HG02610 (cell line): Measurements from ENCODE around the gene RPF1.
"Not testable (repeated sequence)": the region's sequence is repeated elsewhere in the genome, so short reads cannot be mapped to it uniquely, and the experiment has no call there.

ENCODE experiments used
- ATAC-seq: cut with Tn5 transposase; IDR thresholded peaks from one replicate; pipeline ENCODE4 v1.9.1; 2021; ENCODE audit warnings: mild to moderate bottlenecking, moderate library complexity; ENCODE audit not compliant: unreplicated experiment

The RPF1 gene, protein sequence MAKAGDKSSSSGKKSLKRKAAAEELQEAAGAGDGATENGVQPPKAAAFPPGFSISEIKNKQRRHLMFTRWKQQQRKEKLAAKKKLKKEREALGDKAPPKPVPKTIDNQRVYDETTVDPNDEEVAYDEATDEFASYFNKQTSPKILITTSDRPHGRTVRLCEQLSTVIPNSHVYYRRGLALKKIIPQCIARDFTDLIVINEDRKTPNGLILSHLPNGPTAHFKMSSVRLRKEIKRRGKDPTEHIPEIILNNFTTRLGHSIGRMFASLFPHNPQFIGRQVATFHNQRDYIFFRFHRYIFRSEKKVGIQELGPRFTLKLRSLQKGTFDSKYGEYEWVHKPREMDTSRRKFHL

DNA sequence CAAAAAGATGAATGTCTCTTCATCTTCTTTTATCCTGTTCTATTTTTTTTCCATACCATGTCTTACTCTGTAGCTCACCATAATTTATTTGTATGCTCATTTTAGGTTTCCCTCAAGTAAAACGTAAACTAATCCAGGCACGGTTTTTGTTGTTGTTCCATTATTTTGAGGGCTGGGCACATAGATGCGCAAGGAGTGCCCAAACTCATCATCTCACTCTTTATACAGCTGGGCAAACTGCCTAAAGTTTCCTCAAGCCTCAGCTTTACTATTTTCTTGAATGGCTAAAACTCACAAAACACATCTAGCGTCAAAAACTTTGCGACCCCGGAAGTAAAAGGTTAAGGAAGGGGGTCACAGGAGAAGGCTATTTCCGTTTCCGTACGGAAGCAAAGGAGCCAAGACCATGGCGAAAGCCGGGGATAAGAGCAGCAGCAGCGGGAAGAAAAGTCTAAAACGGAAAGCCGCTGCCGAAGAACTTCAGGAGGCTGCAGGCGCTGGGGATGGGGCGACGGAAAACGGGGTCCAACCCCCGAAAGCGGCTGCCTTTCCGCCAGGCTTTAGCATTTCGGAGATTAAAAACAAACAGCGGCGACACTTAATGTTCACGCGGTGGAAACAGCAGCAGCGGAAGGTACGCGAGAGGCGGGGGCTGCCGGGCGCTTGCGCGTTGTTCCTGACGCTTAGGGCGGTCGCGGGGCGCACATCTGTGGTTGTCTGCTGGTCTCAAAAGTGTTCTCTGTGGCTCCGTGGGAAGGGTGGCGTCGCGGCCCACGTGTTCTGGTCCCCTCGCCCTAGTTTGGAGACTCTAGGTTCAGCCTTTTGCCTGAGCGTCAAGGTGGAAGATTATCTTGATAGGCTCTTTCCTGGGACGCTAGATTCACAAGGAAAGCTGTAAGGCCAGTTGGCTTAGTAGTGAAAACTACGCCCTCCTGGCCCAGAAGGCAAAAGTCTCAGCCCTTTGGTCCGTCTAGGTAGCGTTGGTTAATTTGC is at the start of gene RPF1:
TSS of gene RPF1 (plus strand) at position 391 of the 993 bp plus-strand sequence. CDS start at position 407, 16 bp downstream.
- ATAC-seq = peak; percentile 96

DNA sequence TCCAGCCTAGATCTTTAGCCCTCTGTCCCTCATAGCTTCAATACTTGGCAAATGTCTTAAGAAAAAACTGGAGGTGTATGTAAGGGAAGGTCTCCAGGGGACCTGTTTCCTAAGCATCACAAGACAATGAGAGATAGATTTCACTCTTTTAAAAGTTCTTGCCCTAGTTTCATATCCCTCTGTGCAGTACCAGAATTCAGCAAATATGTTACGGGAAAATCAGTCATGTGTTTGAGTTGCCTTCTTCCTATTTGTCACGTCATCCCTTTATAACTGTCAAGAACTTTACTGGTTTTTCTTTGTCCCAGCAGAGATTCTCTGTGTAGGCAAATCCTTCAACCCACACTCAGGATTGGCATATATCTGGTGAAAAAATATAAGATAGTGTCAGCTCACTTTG is 48.5 kb upstream of the RPF1 start:
- ATAC-seq = no peak

DNA sequence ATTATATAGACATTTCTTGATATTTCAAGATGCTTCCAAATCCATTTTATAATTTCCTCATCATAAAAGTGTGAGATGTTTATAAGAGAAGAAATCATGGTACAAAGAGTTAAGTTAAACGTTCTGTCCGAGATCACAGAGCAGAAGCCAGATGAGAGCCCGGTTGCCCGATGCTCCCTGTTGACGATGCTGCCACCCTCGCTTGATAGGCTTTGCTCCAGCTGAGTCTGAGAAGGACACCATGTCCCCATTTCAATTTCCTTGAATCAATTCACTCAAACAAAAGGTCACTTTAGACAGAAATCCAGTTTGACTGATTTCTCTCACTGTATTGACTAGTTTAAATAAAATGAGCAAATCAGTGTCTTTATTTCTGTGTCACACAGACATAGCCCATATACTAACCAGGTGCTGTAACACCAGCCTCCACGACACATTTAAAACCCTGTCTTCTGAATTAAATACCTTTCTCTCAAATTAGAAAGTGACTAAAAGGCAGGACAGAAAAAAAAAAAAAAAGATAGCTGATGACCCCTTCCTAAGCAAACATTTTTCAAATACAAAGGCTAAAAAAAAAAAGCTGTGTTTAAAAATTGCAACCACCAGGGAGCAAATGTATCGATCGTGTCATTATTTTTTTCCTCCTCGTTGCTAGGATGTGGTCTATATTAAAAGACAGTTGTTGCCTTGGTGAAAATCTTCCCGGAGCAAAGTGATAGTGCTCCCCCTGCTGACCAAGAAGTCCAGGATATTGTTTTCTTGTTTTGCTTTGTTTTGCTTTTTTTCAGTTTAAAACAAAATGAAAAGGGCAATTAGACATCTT is 45.6 kb upstream of the RPF1 start:
- ATAC-seq = peak; percentile 34

DNA sequence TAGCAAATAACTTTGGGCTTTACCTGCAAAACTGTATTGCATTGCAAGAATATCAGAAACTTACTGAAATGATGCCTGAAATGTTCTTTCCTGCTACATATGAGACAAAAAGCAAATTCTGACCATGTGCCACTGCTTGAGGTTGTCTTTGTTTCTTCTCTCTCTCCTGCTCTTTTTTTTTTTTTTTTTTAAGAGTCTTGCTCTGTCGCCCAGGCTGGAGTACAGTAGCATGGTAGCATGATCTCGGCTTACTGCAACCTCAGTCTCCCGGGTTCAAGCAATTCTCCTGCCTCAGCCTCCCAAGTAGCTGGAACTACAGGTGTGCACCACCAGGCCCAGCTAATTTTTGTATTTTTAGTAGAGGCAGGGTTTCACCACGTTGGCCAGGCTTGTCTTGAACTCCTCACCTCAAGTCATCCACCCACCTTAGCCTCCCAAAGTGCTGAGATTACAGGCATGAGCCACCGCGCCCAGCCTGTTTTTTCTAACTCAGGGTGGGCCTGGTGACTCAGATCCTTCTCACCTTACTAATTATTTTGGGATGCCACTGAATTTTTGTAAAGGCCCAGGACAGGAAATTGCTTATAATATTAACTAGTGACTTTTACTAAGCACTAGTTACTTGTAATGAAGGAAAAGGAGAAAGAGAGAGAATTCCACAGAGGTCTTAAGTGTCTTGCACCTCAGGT is 44.8 kb upstream of the RPF1 start:
- ATAC-seq = peak; percentile 4

DNA sequence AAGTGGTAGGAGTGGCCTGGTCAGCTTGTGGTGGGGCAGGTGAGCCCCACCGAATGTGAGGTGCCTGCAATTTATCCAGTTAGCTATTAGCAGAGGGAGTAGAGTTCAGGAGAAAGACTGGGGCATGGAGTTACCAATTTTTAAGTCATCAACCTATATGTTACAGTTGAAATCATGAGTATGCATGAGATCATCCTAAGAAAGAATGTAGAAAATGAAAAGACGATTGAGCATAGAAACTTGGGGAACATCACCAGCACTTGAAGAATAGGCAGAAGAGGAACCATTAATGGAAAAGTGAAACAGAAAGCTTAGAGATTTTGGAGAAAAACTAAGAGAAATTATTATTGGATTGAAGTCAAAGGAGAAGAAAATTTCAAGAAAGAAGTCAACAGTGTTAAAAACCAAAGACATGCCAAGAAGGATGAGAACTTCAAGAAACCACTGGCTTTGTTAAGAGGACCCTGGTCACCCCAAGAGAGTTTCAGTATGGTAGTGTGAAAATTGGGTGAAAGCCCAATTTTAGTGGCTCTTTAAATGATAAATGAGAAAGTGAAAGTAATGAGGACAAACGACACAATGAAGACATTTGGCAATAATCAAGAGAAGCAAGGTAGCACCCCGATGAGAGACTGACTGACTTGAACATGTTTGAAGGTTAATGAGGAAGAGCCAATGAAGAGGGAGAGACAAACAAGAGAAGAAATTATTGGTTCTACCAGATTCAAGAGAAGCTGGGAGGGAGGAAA is 44.1 kb upstream of the RPF1 start:
- ATAC-seq = peak; percentile 46

DNA sequence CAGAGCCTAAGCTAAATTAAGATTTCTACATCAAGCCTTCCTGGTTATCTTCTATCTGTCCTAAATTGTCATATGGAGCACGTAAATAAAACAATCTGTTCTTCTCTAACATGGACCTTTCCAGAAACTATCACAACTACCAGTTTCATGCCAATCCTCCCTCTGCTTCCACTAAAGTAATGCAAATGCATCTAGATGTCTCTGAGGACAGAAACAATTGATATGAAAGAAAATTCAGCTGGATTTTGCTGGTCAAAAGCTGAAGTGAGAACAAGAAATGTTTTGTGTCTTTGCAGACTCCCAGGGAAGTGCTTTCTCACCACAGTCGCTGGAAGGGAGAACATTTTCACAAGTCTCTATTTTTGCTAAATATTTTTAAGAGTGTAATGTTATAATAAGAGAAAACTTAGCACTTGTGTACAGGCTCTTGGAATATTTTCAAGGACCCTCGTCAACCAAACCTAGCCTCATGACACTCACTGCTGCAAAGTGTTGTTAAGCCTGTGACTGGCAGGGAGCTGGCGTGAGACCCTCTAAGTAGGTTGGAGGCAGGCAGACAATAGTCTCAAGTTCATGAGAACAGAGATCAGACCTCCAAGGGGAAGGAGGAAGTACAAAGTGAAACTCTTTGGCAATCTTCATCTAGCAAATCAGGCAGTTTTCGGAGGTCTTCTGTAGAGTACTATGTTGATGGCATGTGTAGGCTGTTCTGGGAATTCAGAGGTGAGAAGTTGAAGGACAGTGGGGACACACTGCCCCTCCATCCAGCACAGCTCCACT is 42.0 kb upstream of the RPF1 start:
- peak; percentile 61 for ATAC-seq

DNA sequence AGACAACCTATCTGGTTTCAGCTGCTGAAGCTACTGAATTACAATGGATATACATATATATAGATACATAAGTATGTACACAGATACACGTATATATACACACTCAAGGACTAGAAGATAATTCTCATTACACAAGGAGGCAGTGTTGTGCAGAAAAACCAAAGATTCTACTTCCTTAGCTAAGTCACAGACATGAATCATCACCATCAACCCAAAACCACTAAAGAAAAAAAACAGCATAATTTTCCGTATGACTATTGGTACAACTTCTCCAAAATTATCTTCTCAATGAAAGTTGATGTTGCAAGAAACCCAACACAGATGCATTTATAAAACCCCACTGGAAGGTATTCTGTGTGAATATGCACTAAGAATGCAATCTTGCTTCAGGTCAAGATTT is 36.8 kb upstream of the RPF1 start:
- ATAC-seq = peak; percentile 97

DNA sequence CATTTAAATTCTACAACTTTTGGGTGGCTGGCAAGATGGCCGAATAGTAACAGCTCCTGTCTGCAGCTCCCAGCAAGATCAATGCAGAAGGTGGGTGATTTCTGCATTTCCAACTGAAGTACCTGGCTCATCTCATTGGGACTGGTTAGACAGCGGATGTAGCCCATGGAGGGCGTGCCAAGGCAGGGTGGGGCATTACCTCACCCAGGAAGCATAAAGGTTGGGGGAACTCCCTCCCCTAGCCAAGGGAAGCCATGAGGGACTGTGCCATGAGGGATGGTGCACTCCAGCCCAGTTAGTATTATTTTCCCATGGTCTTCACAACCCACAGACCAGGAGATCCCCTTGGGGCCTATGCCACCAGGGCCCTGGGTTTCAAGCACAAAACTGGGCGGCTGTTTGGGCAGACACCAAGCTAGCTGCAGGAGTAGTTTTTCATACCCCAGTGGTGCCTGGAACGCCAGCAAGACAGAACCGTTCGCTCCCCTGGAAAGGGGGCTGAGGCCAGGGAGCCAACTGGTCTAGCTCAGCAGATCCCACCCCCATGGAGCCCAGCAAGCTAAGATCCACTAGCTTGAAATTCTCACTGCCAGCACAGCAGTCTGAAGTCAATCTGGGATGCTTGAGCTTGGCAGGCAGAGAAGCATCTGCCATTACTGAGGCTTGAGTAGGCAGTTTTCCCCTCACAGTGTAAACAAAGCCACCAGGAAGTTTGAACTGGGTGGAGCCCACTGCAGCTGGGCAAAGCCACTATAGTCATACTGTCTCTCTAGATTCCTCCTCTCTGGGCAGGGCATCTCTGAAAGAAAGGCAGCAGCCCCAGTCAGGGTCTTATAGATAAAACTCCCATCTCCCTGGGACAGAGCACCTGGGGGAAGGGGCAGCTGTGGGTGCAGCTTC is 36.1 kb upstream of the RPF1 start:
- ATAC-seq = not testable (repeated sequence)

DNA sequence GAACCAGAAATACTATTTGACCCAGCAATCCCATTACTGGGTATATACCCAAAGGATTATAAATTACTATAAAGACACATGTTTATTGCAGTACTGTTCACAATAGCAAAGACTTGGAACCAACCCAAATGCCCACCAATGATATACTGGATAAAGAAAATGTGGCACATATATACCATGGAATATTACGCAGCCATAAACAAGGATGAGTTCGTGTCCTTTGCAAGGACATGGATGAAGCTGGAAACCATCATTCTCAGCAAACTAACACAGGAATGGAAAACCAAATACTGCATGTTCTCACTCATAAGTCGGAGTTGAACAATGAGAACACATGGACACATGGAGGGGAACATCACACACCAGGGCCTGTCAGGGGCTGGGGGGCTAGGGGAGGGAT is 30.4 kb upstream of the RPF1 start:
- not testable (repeated sequence) for ATAC-seq

DNA sequence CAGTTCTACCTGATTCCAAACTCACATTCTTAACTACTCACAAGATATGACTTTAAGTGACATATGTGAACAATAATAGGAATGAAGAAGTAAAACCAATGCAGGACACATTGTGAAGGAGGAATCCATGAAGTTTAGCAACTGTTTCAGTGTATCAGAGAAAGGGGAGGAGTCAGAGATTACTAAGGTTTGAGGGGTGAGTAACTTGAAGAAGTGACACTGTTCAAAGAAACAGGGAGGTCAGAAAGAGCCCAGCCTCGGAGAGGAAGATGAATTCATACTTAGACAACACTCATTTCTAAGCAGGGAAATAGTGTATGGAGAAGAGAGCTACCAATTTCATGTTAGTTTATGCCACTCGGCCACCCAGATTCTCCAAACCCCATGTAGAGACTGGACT is 28.2 kb upstream of the RPF1 start:
- no peak for ATAC-seq

DNA sequence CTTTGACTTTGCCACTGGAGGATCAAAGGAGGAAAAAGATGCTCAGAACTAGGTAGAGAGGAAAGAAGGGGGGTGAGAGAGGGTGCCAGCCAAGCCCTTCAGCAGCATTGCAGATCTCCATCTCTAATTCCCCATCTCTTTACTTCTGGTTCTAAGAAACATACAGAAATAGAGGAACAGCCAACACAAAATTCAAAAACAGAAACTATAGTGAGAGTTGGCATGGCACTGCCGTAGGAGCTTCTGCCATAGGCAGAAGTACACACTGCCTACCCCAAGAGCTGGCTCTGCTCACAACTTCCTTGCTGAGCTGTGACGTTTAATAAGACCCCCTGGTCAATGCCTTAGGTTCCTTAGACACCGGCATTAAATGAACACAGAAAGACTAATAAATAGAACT is 26.6 kb upstream of the RPF1 start:
- no peak for ATAC-seq

DNA sequence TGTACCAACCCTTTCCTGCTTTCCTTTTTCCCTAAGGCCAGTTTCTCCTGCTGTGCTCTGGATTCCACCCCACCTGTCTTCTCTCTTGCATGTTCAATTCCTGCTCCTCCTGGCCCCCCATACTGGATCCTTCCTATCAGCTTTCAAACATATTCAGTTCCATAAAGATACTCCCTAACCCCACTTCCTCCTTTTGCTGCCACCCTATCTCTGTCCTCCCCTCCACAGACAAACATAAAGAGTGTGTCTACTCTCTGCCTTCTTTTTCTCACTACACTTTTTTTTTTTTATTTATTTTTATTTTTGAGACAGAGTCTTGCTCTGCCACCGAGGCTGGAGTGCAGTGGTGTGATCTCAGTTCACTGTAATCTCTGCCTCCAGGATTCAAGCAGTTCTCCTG is 16.9 kb upstream of the RPF1 start:
- ATAC-seq = no peak

DNA sequence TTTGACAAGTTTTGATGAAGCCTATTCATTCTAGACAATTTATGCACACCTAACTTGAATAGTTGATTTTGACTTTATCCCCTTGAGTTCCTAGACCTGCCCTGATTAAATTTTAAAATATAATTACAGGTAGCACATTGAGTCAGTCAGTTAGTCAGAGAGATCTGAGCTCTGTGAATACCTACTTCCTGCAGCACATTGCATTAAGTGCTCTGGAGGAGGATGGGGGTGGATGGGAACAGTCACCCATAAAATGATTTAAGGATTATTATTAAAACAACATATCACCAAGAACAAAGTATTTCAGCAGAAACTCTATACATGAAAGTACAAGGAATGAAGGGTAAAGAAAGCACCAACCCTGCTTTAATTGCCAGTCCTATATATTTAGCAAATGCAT is 11.8 kb upstream of the RPF1 start:
- no peak for ATAC-seq

DNA sequence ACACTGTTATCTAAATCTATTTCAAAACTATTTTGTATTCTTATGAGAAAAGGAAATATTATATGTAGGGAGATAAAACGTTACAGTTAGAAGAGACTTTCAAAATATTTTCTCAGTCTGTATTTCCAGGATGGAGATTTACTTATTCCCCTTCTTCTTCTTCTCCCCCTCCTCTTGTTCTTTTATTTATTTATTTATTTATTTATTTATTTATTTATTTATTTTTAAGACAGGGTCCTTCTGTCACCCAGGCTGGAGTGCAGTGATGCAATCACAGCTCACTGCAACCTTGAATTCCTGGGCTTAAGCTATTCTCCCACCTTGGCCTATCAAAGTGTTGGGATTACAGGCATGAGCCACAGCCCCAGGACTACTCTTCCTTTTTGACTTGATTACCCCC is 2.8 kb upstream of the RPF1 start:
- no peak for ATAC-seq

DNA sequence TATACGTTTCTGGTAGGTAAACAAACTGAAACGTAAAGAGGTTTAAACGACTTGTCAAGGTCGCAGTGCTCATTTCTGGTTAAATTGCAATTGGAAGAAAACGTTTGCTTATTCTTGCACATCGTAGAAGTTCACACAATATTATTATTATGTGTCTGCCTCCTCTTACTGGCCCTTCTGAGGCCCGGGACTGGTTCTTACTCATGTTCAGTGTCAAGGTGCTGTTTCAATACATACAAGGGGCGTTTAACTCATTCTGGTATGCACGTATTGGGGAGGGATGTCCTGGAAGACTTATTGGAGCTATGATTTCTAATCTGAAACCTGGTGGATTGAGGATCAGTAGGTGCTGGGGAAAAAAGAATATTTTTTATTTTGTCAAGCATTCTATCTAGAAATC is 932 bp downstream of the RPF1 start:
- no peak for ATAC-seq

DNA sequence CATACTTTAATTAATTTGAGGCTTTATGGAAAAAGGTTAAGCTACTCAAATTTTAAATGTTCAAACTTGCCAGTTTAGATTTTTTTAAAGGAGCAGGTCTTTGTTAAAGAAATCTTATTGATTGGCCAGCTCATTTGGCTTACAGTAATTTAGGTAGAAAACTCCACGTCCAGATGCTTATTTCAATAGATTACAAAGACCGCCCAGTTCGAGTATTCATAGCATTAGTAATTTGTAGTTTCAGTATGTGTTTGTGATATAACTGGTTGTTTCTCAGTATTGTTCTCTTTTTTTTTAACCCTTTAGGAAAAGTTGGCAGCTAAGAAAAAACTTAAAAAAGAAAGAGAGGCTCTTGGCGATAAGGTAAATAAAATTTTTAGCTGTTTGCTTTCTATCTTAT is 1.6 kb downstream of the RPF1 start:
- ATAC-seq = peak; percentile 50

DNA sequence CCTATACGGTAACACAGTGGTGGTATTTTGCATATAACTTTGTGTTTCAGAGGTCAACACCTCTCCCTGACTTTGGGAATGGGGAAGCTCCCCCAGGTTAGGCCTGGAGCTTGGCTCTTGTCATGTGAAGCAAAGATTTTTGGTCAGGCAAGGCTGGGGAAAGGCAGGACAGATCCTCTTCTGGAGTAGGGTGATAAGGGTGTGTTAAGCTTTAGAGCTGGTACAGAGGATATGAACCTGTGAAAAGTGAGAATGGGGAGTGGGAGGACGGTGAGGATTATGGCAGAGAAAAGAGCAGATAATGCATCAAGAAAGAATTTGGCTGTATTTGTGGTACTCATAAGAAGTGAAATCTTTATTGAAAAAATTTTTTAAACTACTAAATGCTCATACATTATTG is 2.3 kb downstream of the RPF1 start:
- ATAC-seq = no peak

DNA sequence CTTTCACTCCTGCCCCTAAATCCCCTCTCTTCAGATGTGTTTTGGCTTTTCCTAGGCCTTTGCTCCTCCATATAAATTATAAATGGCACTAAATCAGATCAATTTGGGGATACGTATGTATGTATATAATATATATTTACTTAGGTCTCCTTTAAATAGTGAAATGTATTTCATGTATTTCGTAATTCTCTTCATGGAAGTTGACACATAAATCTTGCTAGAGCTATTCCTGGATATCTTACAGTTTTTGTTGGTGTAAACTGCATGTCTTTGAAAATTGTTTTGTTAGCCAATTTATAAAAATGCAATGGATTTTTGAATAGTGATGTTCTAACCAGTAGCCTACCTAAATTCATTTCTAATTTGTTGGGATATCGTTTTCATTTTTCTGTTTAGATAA is 9.0 kb downstream of the RPF1 start:
- no peak for ATAC-seq
